HG02973 (cell line): Measurements from ENCODE around the gene NEK1.
"Not testable (repeated sequence)": the region's sequence is repeated elsewhere in the genome, so short reads cannot be mapped to it uniquely, and the experiment has no call there.

Experiments
- ATAC-seq: cut with Tn5 transposase; IDR thresholded peaks from one replicate; pipeline ENCODE4 v1.9.1; 2021; ENCODE audit warnings: moderate library complexity; ENCODE audit not compliant: unreplicated experiment

NEK1 gene

GRCh38 chr4:169510617-169511016 lies 101.8 kb downstream of the NEK1 start:
- ATAC-seq: no peak

- ATAC-seq: no peak
Measured at GRCh38 chr4:169506903-169507302, 105.5 kb downstream of the NEK1 start.

GRCh38 chr4:169499907-169500306 lies 112.5 kb downstream of the NEK1 start:
- not testable (repeated sequence) for ATAC-seq

GRCh38 chr4:169494234-169494633 lies 118.1 kb downstream of the NEK1 start:
- ATAC-seq: not testable (repeated sequence)

GRCh38 chr4:169493164-169493524 lies 119.2 kb downstream of the NEK1 start:
- ATAC-seq: no peak

- no peak for ATAC-seq
Measured at GRCh38 chr4:169492436-169493163, 119.8 kb downstream of the NEK1 start.

- ATAC-seq: no peak
Measured at GRCh38 chr4:169491211-169491610, 121.2 kb downstream of the NEK1 start.

GRCh38 chr4:169489306-169489705 lies 123.1 kb downstream of the NEK1 start:
- ATAC-seq: no peak

- ATAC-seq: peak; percentile 74
Measured at GRCh38 chr4:169485791-169486742, 126.3 kb downstream of the NEK1 start.

GRCh38 chr4:169485086-169485485 lies 127.3 kb downstream of the NEK1 start:
- ATAC-seq: no peak

- ATAC-seq: no peak
Measured at GRCh38 chr4:169484485-169484884, 127.9 kb downstream of the NEK1 start.

GRCh38 chr4:169464080-169464479 lies 148.3 kb downstream of the NEK1 start:
- ATAC-seq: no peak

- ATAC-seq: no peak
Measured at GRCh38 chr4:169460081-169460480, 152.3 kb downstream of the NEK1 start.

- ATAC-seq: no peak
Measured at GRCh38 chr4:169458575-169458974, 153.8 kb downstream of the NEK1 start.

GRCh38 chr4:169452644-169453043 lies 159.7 kb downstream of the NEK1 start:
- ATAC-seq: not testable (repeated sequence)

- not testable (repeated sequence) for ATAC-seq
Measured at GRCh38 chr4:169448935-169449334, 163.4 kb downstream of the NEK1 start.

- no peak for ATAC-seq
Measured at GRCh38 chr4:169446824-169447223, 165.6 kb downstream of the NEK1 start.

- ATAC-seq: no peak
Measured at GRCh38 chr4:169443748-169444147, 168.6 kb downstream of the NEK1 start.

- ATAC-seq: no peak
Measured at GRCh38 chr4:169440446-169440845, 171.9 kb downstream of the NEK1 start.

GRCh38 chr4:169439244-169439643 lies 173.1 kb downstream of the NEK1 start:
- ATAC-seq: no peak

GRCh38 chr4:169438057-169438480 lies 174.3 kb downstream of the NEK1 start:
- ATAC-seq: peak; percentile 47
